RWPE2 (cell line): Measurements from ENCODE around the gene IL15.

ENCODE experiments used
- ATAC-seq: fragments of 200-7000 bp; cut with Tn5 transposase; 3 replicates; pipeline ENCODE4 v1.9.1; 2021; ENCODE audit warnings: low read depth
- DNase-seq: peaks from one replicate; pipeline ENCODE4 v3.0.0-alpha.2; 2020; ENCODE audit warnings: low spot score
- H3K27ac ChIP-seq: fragments of 450-650 bp; 2 replicates; pipeline ENCODE4 v1.5.1; 2017; ENCODE audit warnings: mild to moderate bottlenecking; ENCODE audit not compliant: poor library complexity, severe bottlenecking
- H3K27me3 ChIP-seq: fragments of 250-450 bp; sonication (Bioruptor Pico); 2 replicates; pipeline ENCODE4 v1.5.1; 2021; ENCODE audit warnings: mild to moderate bottlenecking, moderate library complexity; ENCODE audit not compliant: insufficient read depth, poor library complexity, severe bottlenecking
- H3K36me3 ChIP-seq: fragments of 250-450 bp; sonication (Bioruptor Pico); 2 replicates; pipeline ENCODE4 v1.5.1; 2020; ENCODE audit warnings: low read depth, mild to moderate bottlenecking, moderate library complexity
- H3K4me1 ChIP-seq: fragments of 250-450 bp; sonication (Bioruptor Pico); 2 replicates; pipeline ENCODE4 v1.5.1; 2021; ENCODE audit warnings: mild to moderate bottlenecking, moderate library complexity; ENCODE audit not compliant: insufficient read depth, poor library complexity, severe bottlenecking
- H3K4me3 ChIP-seq: fragments of 250-450 bp; sonication (Bioruptor Pico); 2 replicates; pipeline ENCODE4 v1.5.1; 2021; ENCODE audit warnings: mild to moderate bottlenecking, moderate library complexity; ENCODE audit not compliant: severe bottlenecking
- H3K9me3 ChIP-seq: fragments of 250-450 bp; sonication (Bioruptor Pico); 2 replicates; pipeline ENCODE4 v1.5.1; 2021; ENCODE audit warnings: mild to moderate bottlenecking, moderate library complexity; ENCODE audit not compliant: severe bottlenecking
- TF ChIP-seq, protein P1 (sequence below): fragments of 450-650 bp; IDR thresholded peaks from one replicate; pipeline ENCODE4 v1.5.1; 2017; ENCODE audit warnings: mild to moderate bottlenecking, moderate library complexity; ENCODE audit not compliant: poor library complexity, severe bottlenecking

Gene IL15

DNA sequence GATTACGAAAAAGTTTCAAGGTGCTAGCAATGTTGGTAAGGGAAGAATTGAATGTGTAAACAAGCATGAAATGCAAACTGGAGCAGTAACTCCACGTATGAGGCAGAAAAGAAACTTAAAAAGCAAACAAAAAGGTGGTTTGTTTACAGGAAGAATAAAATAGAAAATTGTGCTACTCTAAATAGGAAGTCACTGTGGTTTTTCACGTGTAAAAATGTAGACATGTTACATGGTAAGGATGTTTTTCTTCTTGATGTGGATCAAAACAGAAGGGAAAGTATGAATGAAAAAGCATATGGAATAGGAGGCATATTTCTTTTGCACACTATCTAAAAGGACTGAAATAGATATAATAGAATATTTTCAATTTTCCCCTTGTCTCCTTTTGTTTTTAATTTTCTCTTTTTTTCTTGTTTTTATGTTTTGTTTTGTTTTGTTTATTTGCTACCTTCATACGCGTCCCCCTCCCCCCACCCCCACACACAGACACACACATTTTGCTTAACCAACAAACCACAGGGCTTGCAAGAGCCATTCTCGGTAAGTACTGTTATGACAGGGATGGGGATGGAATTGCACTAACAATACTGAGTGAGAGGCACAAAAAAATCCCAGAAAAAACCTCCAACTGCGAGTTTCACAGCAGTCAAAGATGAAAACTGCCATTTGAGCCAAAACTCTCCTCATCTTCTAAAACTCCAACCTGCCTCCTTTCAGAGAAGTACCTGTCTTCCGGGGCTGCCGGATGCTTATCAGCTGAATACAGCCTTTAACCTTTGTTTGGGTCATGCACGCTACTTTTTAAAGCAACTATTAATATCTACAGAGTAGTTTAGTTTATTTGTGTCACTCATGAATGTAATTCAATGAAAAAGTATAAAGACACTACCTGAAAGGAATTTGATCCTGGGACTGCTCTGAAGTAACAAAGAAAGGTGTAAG, 135.8 kb downstream of the IL15 start:
- no peak overlapping the region for H3K4me3 ChIP-seq
- ATAC-seq (no peak), DNase-seq (no peak)
- H3K4me1 ChIP-seq: no peaks in the 10 kb centered on the region
- TF ChIP-seq, protein P1, sequence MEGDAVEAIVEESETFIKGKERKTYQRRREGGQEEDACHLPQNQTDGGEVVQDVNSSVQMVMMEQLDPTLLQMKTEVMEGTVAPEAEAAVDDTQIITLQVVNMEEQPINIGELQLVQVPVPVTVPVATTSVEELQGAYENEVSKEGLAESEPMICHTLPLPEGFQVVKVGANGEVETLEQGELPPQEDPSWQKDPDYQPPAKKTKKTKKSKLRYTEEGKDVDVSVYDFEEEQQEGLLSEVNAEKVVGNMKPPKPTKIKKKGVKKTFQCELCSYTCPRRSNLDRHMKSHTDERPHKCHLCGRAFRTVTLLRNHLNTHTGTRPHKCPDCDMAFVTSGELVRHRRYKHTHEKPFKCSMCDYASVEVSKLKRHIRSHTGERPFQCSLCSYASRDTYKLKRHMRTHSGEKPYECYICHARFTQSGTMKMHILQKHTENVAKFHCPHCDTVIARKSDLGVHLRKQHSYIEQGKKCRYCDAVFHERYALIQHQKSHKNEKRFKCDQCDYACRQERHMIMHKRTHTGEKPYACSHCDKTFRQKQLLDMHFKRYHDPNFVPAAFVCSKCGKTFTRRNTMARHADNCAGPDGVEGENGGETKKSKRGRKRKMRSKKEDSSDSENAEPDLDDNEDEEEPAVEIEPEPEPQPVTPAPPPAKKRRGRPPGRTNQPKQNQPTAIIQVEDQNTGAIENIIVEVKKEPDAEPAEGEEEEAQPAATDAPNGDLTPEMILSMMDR: no peak
- no peaks in the 10 kb centered on the region for H3K27me3 ChIP-seq
- H3K9me3 ChIP-seq: no peaks in the 10 kb centered on the region
- no peak overlapping the region for H3K27ac ChIP-seq
- H3K36me3 ChIP-seq: no peaks in the 10 kb centered on the region

DNA sequence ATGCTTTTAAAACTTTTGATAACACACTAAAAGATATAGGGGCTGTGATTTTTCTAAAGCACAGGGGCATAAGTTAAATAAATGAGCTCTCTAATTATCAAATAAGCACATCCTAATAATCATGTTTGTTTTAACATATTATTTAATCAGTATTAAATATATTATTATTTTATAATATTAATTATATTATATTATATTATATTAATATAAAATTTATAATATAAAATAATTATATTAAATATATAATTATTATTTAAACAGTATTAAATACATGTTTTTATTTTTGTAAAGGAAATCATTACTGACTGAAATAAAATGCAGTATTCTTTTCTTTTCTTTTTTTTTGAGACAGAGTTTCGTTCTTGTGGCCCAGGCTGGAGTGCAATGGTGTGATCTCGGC, 136.5 kb downstream of the IL15 start:
- ATAC-seq: no peak
- no peaks in the 10 kb centered on the region for H3K9me3 ChIP-seq
- TF ChIP-seq, protein P1: no peak
- no peaks in the 10 kb centered on the region for H3K36me3 ChIP-seq
- no peak overlapping the region for H3K4me3 ChIP-seq
- no peaks in the 10 kb centered on the region for H3K4me1 ChIP-seq
- H3K27ac ChIP-seq: no peak overlapping the region
- H3K27me3 ChIP-seq: no peaks in the 10 kb centered on the region
- DNase-seq: no peak

DNA sequence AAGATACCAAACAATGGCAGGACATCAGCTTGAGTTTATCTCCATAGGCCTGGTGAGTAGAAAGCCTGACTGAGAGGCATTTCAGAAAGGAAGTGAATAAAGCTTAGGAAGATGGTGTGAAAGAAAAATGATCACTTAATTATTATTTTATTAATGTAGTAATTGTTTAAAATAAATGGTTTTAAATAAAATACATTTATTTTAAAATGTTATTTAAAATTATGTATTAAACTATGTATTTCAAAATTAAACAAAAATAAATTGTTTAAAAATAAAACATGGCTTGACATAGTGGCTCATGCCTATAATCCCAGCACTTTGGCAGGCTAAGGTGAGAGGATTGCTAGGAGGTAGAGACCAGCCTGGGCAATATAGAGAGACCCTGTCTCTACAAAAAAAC, 145.8 kb downstream of the IL15 start:
- H3K9me3 ChIP-seq: no peaks in the 10 kb centered on the region
- no peak overlapping the region for H3K4me3 ChIP-seq
- DNase-seq: no peak
- ATAC-seq: no peak
- no peaks in the 10 kb centered on the region for H3K36me3 ChIP-seq
- H3K27me3 ChIP-seq: no peaks in the 10 kb centered on the region
- H3K4me1 ChIP-seq: no peaks in the 10 kb centered on the region
- TF ChIP-seq, protein P1: no peak
- H3K27ac ChIP-seq: no peak overlapping the region
